Measurements from ENCODE around the gene CDK12.

The CDK12 gene

DNA sequence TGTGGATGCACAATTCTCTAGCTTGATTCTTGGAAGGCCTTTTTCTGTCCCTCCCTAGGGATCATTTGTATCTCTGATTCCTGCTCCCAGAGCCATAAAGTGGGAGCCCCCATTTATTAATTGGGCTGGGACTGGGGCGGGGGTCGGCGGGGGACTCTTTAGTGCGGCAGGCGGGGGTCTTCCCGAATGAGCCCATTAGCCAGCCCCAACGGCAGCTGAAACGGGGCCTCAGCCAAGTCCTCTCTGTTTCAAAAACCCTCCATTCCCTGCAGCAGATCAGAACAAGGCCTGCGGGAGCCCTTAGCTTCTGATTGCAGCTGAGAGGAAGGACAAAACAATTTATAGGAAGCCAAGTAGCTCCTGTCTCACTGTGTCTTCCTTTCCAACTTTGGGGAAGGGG, 79.3 kb downstream of the CDK12 start:
- Histone ChIP-seq H4K20me1 (ENCODE audit: insufficient read depth, low read length, poor library complexity, severe bottlenecking) (no peaks in the 10 kb centered on the region), H3K79me2 (ENCODE audit: insufficient read depth, low read length) (no peaks in the 10 kb centered on the region), H3K9me3 (ENCODE audit: insufficient read depth, low read depth, low read length) (no peaks in the 10 kb centered on the region), H3K9me2 (replicated peaks; ENCODE audit: low read depth, low read length) (no peaks in the 10 kb centered on the region), H3F3A (ENCODE audit: low read depth) (no peaks in the 10 kb centered on the region), H3K4me1 (ENCODE audit: insufficient read depth, low read length, poor library complexity, severe bottlenecking) (peaks cover 23% of the 10 kb centered on the region), H2AFZ (ENCODE audit: low read length) (no peak overlapping the region), H3K27me3 (ENCODE audit: insufficient read depth, low read length, poor library complexity, severe bottlenecking) (no peaks in the 10 kb centered on the region), H3K4me3 (ENCODE audit: low read length, poor library complexity, severe bottlenecking) (no peak overlapping the region), H3K4me2 (ENCODE audit: low read depth, low read length, poor library complexity, severe bottlenecking) (no peak overlapping the region), H3K9ac (ENCODE audit: low read depth, low read length, poor library complexity, severe bottlenecking) (no peak overlapping the region), H3K36me3 (ENCODE audit: insufficient read depth, low read length) (no peaks in the 10 kb centered on the region)
- no peak for TF ChIP-seq EZH2phosphoT487 (IDR thresholded peaks at IDR 0.05; ENCODE audit: borderline replicate concordance)
- TF ChIP-seq, protein P1, sequence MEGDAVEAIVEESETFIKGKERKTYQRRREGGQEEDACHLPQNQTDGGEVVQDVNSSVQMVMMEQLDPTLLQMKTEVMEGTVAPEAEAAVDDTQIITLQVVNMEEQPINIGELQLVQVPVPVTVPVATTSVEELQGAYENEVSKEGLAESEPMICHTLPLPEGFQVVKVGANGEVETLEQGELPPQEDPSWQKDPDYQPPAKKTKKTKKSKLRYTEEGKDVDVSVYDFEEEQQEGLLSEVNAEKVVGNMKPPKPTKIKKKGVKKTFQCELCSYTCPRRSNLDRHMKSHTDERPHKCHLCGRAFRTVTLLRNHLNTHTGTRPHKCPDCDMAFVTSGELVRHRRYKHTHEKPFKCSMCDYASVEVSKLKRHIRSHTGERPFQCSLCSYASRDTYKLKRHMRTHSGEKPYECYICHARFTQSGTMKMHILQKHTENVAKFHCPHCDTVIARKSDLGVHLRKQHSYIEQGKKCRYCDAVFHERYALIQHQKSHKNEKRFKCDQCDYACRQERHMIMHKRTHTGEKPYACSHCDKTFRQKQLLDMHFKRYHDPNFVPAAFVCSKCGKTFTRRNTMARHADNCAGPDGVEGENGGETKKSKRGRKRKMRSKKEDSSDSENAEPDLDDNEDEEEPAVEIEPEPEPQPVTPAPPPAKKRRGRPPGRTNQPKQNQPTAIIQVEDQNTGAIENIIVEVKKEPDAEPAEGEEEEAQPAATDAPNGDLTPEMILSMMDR (conservative IDR thresholded peaks at IDR 0.05; ENCODE audit: low read length), result no peak

DNA sequence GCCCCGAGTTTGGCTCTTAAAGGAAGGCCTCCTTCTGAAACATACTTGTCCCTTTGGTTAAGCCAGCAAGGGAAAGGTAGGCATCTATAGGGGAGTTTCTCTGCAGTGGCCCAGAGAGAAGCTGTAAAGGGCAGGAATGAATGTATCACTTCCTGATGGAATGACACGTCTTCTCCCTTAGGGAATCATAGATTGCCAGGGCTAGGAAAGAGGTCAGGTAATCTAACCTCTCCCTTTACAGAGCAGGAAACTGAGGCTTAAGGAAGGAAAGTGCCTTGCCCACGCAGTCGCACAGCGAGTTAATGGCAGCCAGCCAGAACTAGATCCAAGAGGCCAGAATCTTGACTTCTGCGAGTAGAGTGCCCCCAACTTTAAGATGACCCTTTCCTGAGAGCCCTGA, 80.4 kb downstream of the CDK12 start:
- Histone ChIP-seq H3K27me3 (ENCODE audit: insufficient read depth, low read length, poor library complexity, severe bottlenecking) (no peaks in the 10 kb centered on the region), H3K4me3 (ENCODE audit: low read length, poor library complexity, severe bottlenecking) (no peak overlapping the region), H3K9me2 (replicated peaks; ENCODE audit: low read depth, low read length) (no peaks in the 10 kb centered on the region), H3K9ac (ENCODE audit: low read depth, low read length, poor library complexity, severe bottlenecking) (no peak overlapping the region), H3K4me2 (ENCODE audit: low read depth, low read length, poor library complexity, severe bottlenecking) (no peak overlapping the region), H4K20me1 (ENCODE audit: insufficient read depth, low read length, poor library complexity, severe bottlenecking) (no peaks in the 10 kb centered on the region), H2AFZ (ENCODE audit: low read length) (no peak overlapping the region), H3K79me2 (ENCODE audit: insufficient read depth, low read length) (no peaks in the 10 kb centered on the region), H3F3A (ENCODE audit: low read depth) (no peaks in the 10 kb centered on the region), H3K9me3 (ENCODE audit: insufficient read depth, low read depth, low read length) (no peaks in the 10 kb centered on the region), H3K36me3 (ENCODE audit: insufficient read depth, low read length) (no peaks in the 10 kb centered on the region), H3K4me1 (ENCODE audit: insufficient read depth, low read length, poor library complexity, severe bottlenecking) (peaks cover 23% of the 10 kb centered on the region)
- TF ChIP-seq EZH2phosphoT487 (IDR thresholded peaks at IDR 0.05; ENCODE audit: borderline replicate concordance), result no peak
- TF ChIP-seq, protein P1 (conservative IDR thresholded peaks at IDR 0.05; ENCODE audit: low read length), result no peak

DNA sequence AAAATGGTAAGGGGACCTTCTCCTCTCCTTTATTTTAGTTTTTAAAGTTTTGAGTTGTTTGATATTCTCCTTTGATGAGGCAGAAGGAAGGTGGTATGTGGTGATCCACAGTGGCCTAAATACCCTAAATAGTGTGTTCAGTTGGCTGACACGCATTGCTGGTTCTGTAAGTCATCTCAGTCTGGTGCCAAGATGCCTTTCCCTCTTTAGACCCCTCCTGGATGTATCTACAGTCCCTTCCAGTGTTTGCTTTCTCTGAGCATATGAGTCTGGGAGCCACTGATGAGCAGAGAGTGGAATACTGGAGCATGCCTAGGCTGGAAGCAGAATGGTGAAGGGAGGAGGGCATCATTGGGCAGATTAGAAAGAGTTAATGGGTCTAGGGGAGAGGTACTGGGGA, 81.9 kb downstream of the CDK12 start:
- no peak overlapping the region for H3K4me2 ChIP-seq (ENCODE audit: low read depth, low read length, poor library complexity, severe bottlenecking)
- H2AFZ ChIP-seq (ENCODE audit: low read length), result no peak overlapping the region
- H3K79me2 ChIP-seq (ENCODE audit: insufficient read depth, low read length), result no peaks in the 10 kb centered on the region
- no peak overlapping the region for H3K9ac ChIP-seq (ENCODE audit: low read depth, low read length, poor library complexity, severe bottlenecking)
- no peaks in the 10 kb centered on the region for H3K9me2 ChIP-seq (replicated peaks; ENCODE audit: low read depth, low read length)
- H3K4me3 ChIP-seq (ENCODE audit: low read length, poor library complexity, severe bottlenecking), result no peak overlapping the region
- H3K27me3 ChIP-seq (ENCODE audit: insufficient read depth, low read length, poor library complexity, severe bottlenecking), result no peaks in the 10 kb centered on the region
- H3K4me1 ChIP-seq (ENCODE audit: insufficient read depth, low read length, poor library complexity, severe bottlenecking), result peaks cover 22% of the 10 kb centered on the region
- no peaks in the 10 kb centered on the region for H4K20me1 ChIP-seq (ENCODE audit: insufficient read depth, low read length, poor library complexity, severe bottlenecking)
- H3F3A ChIP-seq (ENCODE audit: low read depth), result no peaks in the 10 kb centered on the region
- no peaks in the 10 kb centered on the region for H3K36me3 ChIP-seq (ENCODE audit: insufficient read depth, low read length)
- no peak for TF ChIP-seq EZH2phosphoT487 (IDR thresholded peaks at IDR 0.05; ENCODE audit: borderline replicate concordance)
- TF ChIP-seq, protein P1 (conservative IDR thresholded peaks at IDR 0.05; ENCODE audit: low read length), result no peak
- H3K9me3 ChIP-seq (ENCODE audit: insufficient read depth, low read depth, low read length), result no peaks in the 10 kb centered on the region
